MM.1S (cell line): ENCODE data around the gene DIAPH3.

Experiments used
- DNase-seq: peaks from one replicate; pipeline ENCODE4 v3.0.0-alpha.2; 2015
- H2AFZ ChIP-seq: fragments of 300-600 bp; sonication (generic); 2 replicates; pipeline ENCODE4 v1.6.0; 2016; ENCODE audit warnings: antibody characterized with exemption, low read length
- H3F3A ChIP-seq: fragments of 300-600 bp; sonication (generic); 2 replicates; pipeline ENCODE4 v1.6.1; 2016; ENCODE audit warnings: mild to moderate bottlenecking, antibody characterized with exemption, low read length, moderate library complexity, mixed read lengths; ENCODE audit not compliant: insufficient read depth
- H3K27ac ChIP-seq: fragments of 300-600 bp; sonication (generic); 2 replicates; pipeline ENCODE4 v1.5.1; 2016; ENCODE audit warnings: mild to moderate bottlenecking, low read length
- H3K27me3 ChIP-seq: fragments of 300-600 bp; sonication (generic); replicated peaks from 2 replicates; pipeline ENCODE4 v1.6.0; 2016; ENCODE audit warnings: low read length; ENCODE audit not compliant: insufficient read depth
- H3K36me3 ChIP-seq: fragments of 300-600 bp; sonication (generic); replicated peaks from 2 replicates; pipeline ENCODE4 v1.6.1; 2016; ENCODE audit warnings: mild to moderate bottlenecking, low read length, mixed read lengths; ENCODE audit not compliant: insufficient read depth
- H3K4me1 ChIP-seq: fragments of 300-600 bp; sonication (generic); 2 replicates; pipeline ENCODE4 v1.6.1; 2016; ENCODE audit warnings: low read length, mixed read lengths
- H3K4me2 ChIP-seq: fragments of 300-600 bp; sonication (generic); 2 replicates; pipeline ENCODE4 v1.6.0; 2016; ENCODE audit warnings: low read depth, low read length
- H3K4me3 ChIP-seq: fragments of 300-600 bp; sonication (generic); 2 replicates; pipeline ENCODE4 v1.5.1; 2016; ENCODE audit warnings: low read length, mixed read lengths
- H3K79me2 ChIP-seq: fragments of 300-600 bp; sonication (generic); 2 replicates; pipeline ENCODE4 v1.6.1; 2016; ENCODE audit warnings: mixed run types, low read length, mixed read lengths
- H3K9ac ChIP-seq: fragments of 300-600 bp; sonication (generic); 2 replicates; pipeline ENCODE4 v1.6.1; 2016; ENCODE audit warnings: low read length, mixed read lengths
- H3K9me2 ChIP-seq: fragments of 300-600 bp; sonication (generic); replicated peaks from 2 replicates; pipeline ENCODE4 v1.6.1; 2016; ENCODE audit warnings: mild to moderate bottlenecking, low read length, mixed read lengths; ENCODE audit not compliant: insufficient read depth
- H3K9me3 ChIP-seq: fragments of 300-600 bp; sonication (generic); replicated peaks from 2 replicates; pipeline ENCODE4 v1.6.1; 2016; ENCODE audit warnings: mild to moderate bottlenecking, low read length, mixed read lengths; ENCODE audit not compliant: insufficient read depth
- H4K20me1 ChIP-seq: fragments of 300-600 bp; sonication (generic); 2 replicates; pipeline ENCODE4 v1.6.1; 2016; ENCODE audit warnings: mild to moderate bottlenecking, low read length, moderate library complexity, mixed read lengths; ENCODE audit not compliant: insufficient read depth
- CTCF ChIP-seq: fragments of 300-600 bp; sonication (generic); IDR thresholded peaks from 2 replicates; pipeline ENCODE4 v1.5.1; 2016; ENCODE audit warnings: antibody characterized with exemption, low read length, mixed read lengths
- EZH2 ChIP-seq: fragments of 300-600 bp; sonication (generic); optimal IDR thresholded peaks from 2 replicates; pipeline ENCODE3; 2017; ENCODE audit warnings: low read depth, mild to moderate bottlenecking, antibody characterized with exemption, low read length, mixed read lengths
- EZH2phosphoT487 ChIP-seq: fragments of 300-600 bp; sonication (generic); IDR thresholded peaks from 2 replicates; pipeline ENCODE4 v1.6.1; 2018; ENCODE audit warnings: antibody characterized with exemption, low read length

DIAPH3 gene

GRCh38 chr13:59960683-59961082 lies 203.0 kb downstream of the DIAPH3 start:
- DNase-seq = no peak
- Histone ChIP-seq H3K27me3 (no peaks in the 10 kb centered on the region), H4K20me1 (no peaks in the 10 kb centered on the region), H3K4me1 (no peaks in the 10 kb centered on the region), H3K79me2 (no peaks in the 10 kb centered on the region), H3K36me3 (no peaks in the 10 kb centered on the region), H3K4me3 (no peak overlapping the region), H3K27ac (no peak overlapping the region), H3K4me2 (no peak overlapping the region), H3F3A (no peaks in the 10 kb centered on the region), H2AFZ (no peak overlapping the region), H3K9me2 (no peaks in the 10 kb centered on the region), H3K9ac (no peak overlapping the region), H3K9me3 (no peaks in the 10 kb centered on the region)
- no peak for TF ChIP-seq CTCF
- no peak for TF ChIP-seq EZH2
- TF ChIP-seq EZH2phosphoT487 = no peak

GRCh38 chr13:59957438-59957837 lies 206.3 kb downstream of the DIAPH3 start:
- Histone ChIP-seq H3K9me3 (no peaks in the 10 kb centered on the region), H3K9me2 (no peaks in the 10 kb centered on the region), H3K27me3 (no peaks in the 10 kb centered on the region), H3K4me1 (no peaks in the 10 kb centered on the region), H3K9ac (no peak overlapping the region), H4K20me1 (no peaks in the 10 kb centered on the region), H3K79me2 (no peaks in the 10 kb centered on the region), H2AFZ (no peak overlapping the region), H3K27ac (no peak overlapping the region), H3K36me3 (no peaks in the 10 kb centered on the region), H3K4me3 (no peak overlapping the region), H3F3A (no peaks in the 10 kb centered on the region), H3K4me2 (no peak overlapping the region)
- DNase-seq = no peak
- TF ChIP-seq EZH2phosphoT487 (no peak), CTCF (no peak)

GRCh38 chr13:59954601-59955000 lies 209.1 kb downstream of the DIAPH3 start:
- Histone ChIP-seq H3K4me3 (no peak overlapping the region), H4K20me1 (no peaks in the 10 kb centered on the region), H3K36me3 (no peaks in the 10 kb centered on the region), H3F3A (no peaks in the 10 kb centered on the region), H2AFZ (no peak overlapping the region), H3K27ac (no peak overlapping the region), H3K4me2 (no peak overlapping the region), H3K4me1 (no peaks in the 10 kb centered on the region), H3K27me3 (no peaks in the 10 kb centered on the region), H3K9me3 (no peaks in the 10 kb centered on the region), H3K9me2 (no peaks in the 10 kb centered on the region), H3K9ac (no peak overlapping the region), H3K79me2 (no peaks in the 10 kb centered on the region)
- TF ChIP-seq CTCF (no peak), EZH2 (no peak), EZH2phosphoT487 (no peak)
- DNase-seq = no peak

GRCh38 chr13:59951011-59951410 lies 212.7 kb downstream of the DIAPH3 start:
- Histone ChIP-seq H3K9ac (no peak overlapping the region), H3K27ac (no peak overlapping the region), H3K4me2 (no peak overlapping the region), H3F3A (no peaks in the 10 kb centered on the region), H3K4me3 (no peak overlapping the region), H3K79me2 (no peaks in the 10 kb centered on the region), H2AFZ (no peak overlapping the region), H3K4me1 (no peaks in the 10 kb centered on the region), H3K9me2 (no peaks in the 10 kb centered on the region), H4K20me1 (no peaks in the 10 kb centered on the region), H3K36me3 (no peaks in the 10 kb centered on the region), H3K27me3 (no peaks in the 10 kb centered on the region), H3K9me3 (no peaks in the 10 kb centered on the region)
- TF ChIP-seq EZH2phosphoT487 = no peak
- no peak for TF ChIP-seq EZH2
- no peak for TF ChIP-seq CTCF
- DNase-seq = no peak
